Esophagus muscularis mucosa (tissue), 4 donors: Measurements from ENCODE around the gene EBF3. TPM values are rescaled to one million over a fixed set of nuclear protein-coding genes. Genes with fewer than 3 reads are reported as not detected.

Experiments
- DNase-seq: peaks from one replicate; pipeline ENCODE4 v3.0.0-alpha.2; 2017; ENCODE audit errors: extremely low spot score
- H3K27ac ChIP-seq, 4 donors: fragments of 200-600 bp; sonication (generic); replicated peaks in 1 of 4; 1 replicate in 3 of 4; 2 replicates in 1 of 4; pipeline ENCODE4 v1.5.1; 2016 to 2019; ENCODE audit warnings: mild to moderate bottlenecking in 1 of 4
- H3K27me3 ChIP-seq, 4 donors: fragments of 200-600 bp; sonication (generic); one replicate each; pipeline versions ENCODE4 v1.5.1 to v1.6.0; 2016 to 2019
- H3K36me3 ChIP-seq, 4 donors: fragments of 200-600 bp; sonication (generic); one replicate each; pipeline ENCODE4 v1.5.1; 2016 to 2019
- H3K4me1 ChIP-seq, 4 donors: fragments of 200-600 bp; sonication (generic); one replicate each; pipeline ENCODE4 v1.5.1; 2016 to 2019
- H3K4me3 ChIP-seq, 4 donors: fragments of 200-600 bp; sonication (generic); 1 replicate in 2 of 4; 2 replicates in 2 of 4; pipeline ENCODE4 v1.5.1; 2016 to 2019; ENCODE audit warnings: mild to moderate bottlenecking in 4 of 4, moderate library complexity in 1 of 4
- H3K9me3 ChIP-seq, 4 donors: fragments of 200-600 bp; sonication (generic); 1 replicate in 3 of 4; 2 replicates in 1 of 4; pipeline ENCODE4 v1.5.1; 2016 to 2019
- CTCF ChIP-seq, 3 experiments: fragments of 200-600 bp in 2 of 3; fragments of 450-650 bp in 1 of 3; sonication (generic) in 2 of 3; IDR thresholded peaks; one replicate each; pipeline ENCODE4 v1.5.1; 2017 to 2019; ENCODE audit warnings: antibody characterized with exemption in 3 of 3, mild to moderate bottlenecking in 2 of 3, moderate library complexity in 1 of 3
- EP300 ChIP-seq: sonication (generic); formaldehyde crosslinking; IDR thresholded peaks from one replicate; pipeline ENCODE4 v1.6.1; 2017; ENCODE audit warnings: antibody characterized with exemption
- POLR2A ChIP-seq: fragments of 450-650 bp; IDR thresholded peaks from one replicate; pipeline ENCODE4 v1.6.1; 2017; ENCODE audit warnings: antibody characterized with exemption, moderate library complexity, mild to moderate bottlenecking, low read depth
- POLR2AphosphoS5 ChIP-seq, 2 donors: sonication (generic); formaldehyde crosslinking; IDR thresholded peaks; one replicate each; pipeline ENCODE4 v1.6.1; 2017; ENCODE audit warnings: antibody characterized with exemption in 2 of 2
- WGBS: methylation state at CpG from one replicate; pipeline ENCODE4 v1.1.5; 2018; 5-methylcytosine and 5-hydroxymethylcytosine counted together
- intact Hi-C: fragments of 100-400 bp; cut with DNase I; formaldehyde crosslinking; loops from one replicate; pipeline ENCODE4 v1.15.1; 2023
- total RNA-seq, 4 donors: library from RNA; depleted of rRNA; stranded (reverse); fragments of >200 nt; gene quantifications; one replicate each; pipeline versions ENCODE4 v1.1.0 to v1.2.1, GENCODE V29; 2016

EBF3 gene
- total RNA-seq, 4 donors from 2014 or later = 2.9 to 7.3 (median 5.2) TPM

- Histone ChIP-seq H3K27me3 (peaks cover 0 to 8% (median 0%) of the 10 kb centered on the region in 4 donors), H3K36me3 (peaks cover 0 to 77% (median 25%) of the 10 kb centered on the region in 4 donors), H3K9me3 (no peaks in the 10 kb centered on the region), H3K4me1 (no peaks in the 10 kb centered on the region), H3K27ac (no peak overlapping the region), H3K4me3 (no peak overlapping the region)
- 91% methylated on average over 19 of the region's 22 CpGs for WGBS
- intact Hi-C loops = no loop called here
- TF ChIP-seq CTCF (IDR thresholded peaks at IDR 0.05) (no peak), POLR2AphosphoS5 (IDR thresholded peaks at IDR 0.05) (no peak), POLR2A (no peak), EP300 (no peak)
- no peak for DNase-seq
Measured at GRCh38 chr10:129843131-129843541, 120.9 kb downstream of the EBF3 start.

- intact Hi-C loops = no loop called here
- no peaks in the 10 kb centered on the region for H3K9me3 ChIP-seq
- DNase-seq = no peak
- 97% methylated on average over 21 of the region's 21 CpGs for WGBS
- no peak overlapping the region for H3K27ac ChIP-seq
- H3K4me1 ChIP-seq = no peaks in the 10 kb centered on the region
- peaks cover 0 to 72% (median 27%) of the 10 kb centered on the region in 4 donors for H3K36me3 ChIP-seq
- TF ChIP-seq EP300 = no peak
- TF ChIP-seq POLR2AphosphoS5 (IDR thresholded peaks at IDR 0.05) = no peak
- TF ChIP-seq CTCF (IDR thresholded peaks at IDR 0.05) = no peak
- TF ChIP-seq POLR2A = no peak
- H3K27me3 ChIP-seq = peaks cover 0 to 5% (median 0%) of the 10 kb centered on the region in 4 donors
- H3K4me3 ChIP-seq = no peak overlapping the region
Measured at GRCh38 chr10:129842031-129842430, 122.0 kb downstream of the EBF3 start.

GRCh38 chr10:129841590-129841989 is 122.5 kb downstream of the EBF3 start:
- TF ChIP-seq CTCF (IDR thresholded peaks at IDR 0.05) = no peak
- TF ChIP-seq POLR2AphosphoS5 (IDR thresholded peaks at IDR 0.05) = no peak
- no peak for TF ChIP-seq EP300
- no peak for TF ChIP-seq POLR2A
- Histone ChIP-seq H3K27ac (no peak overlapping the region), H3K27me3 (peaks cover 0 to under 1% (median 0%) of the 10 kb centered on the region in 4 donors), H3K36me3 (peaks cover 0 to 69% (median 27%) of the 10 kb centered on the region in 4 donors), H3K4me3 (no peak overlapping the region), H3K4me1 (no peaks in the 10 kb centered on the region), H3K9me3 (no peaks in the 10 kb centered on the region)
- intact Hi-C loops = no loop called here
- no peak for DNase-seq
- 96% methylated on average over 9 of the region's 9 CpGs for WGBS

GRCh38 chr10:129841071-129841470 is 123.0 kb downstream of the EBF3 start:
- WGBS = 93% methylated on average over 16 of the region's 16 CpGs
- Histone ChIP-seq H3K9me3 (no peaks in the 10 kb centered on the region), H3K36me3 (peaks cover 0 to 69% (median 27%) of the 10 kb centered on the region in 4 donors), H3K4me1 (no peaks in the 10 kb centered on the region), H3K4me3 (no peak overlapping the region), H3K27ac (no peak overlapping the region), H3K27me3 (no peaks in the 10 kb centered on the region)
- no peak for DNase-seq
- intact Hi-C loops = no loop called here
- TF ChIP-seq POLR2AphosphoS5 (IDR thresholded peaks at IDR 0.05) (no peak), POLR2A (no peak), EP300 (no peak), CTCF (IDR thresholded peaks at IDR 0.05) (no peak)

GRCh38 chr10:129840196-129840590 is 123.9 kb downstream of the EBF3 start:
- Histone ChIP-seq H3K27ac (no peak overlapping the region), H3K4me1 (no peaks in the 10 kb centered on the region), H3K27me3 (no peaks in the 10 kb centered on the region), H3K9me3 (no peaks in the 10 kb centered on the region), H3K36me3 (peaks cover 0 to 69% (median 27%) of the 10 kb centered on the region in 4 donors), H3K4me3 (no peak overlapping the region)
- no peak for DNase-seq
- TF ChIP-seq EP300 (no peak), POLR2A (no peak), POLR2AphosphoS5 (IDR thresholded peaks at IDR 0.05) (no peak), CTCF (IDR thresholded peaks at IDR 0.05) (no peak)
- 93% methylated on average over 29 of the region's 29 CpGs for WGBS
- intact Hi-C loops = no loop called here
